EH (cell line): ENCODE results near the gene RANBP3.
"Not testable (repeated sequence)": the region's sequence is repeated elsewhere in the genome, so short reads cannot be mapped to it uniquely, and the experiment has no call there.

Experiments used
- DNase-seq: peaks from one replicate; pipeline ENCODE4 v3.0.0-alpha.2; 2015; ENCODE audit warnings: low read depth

The RANBP3 gene

DNA sequence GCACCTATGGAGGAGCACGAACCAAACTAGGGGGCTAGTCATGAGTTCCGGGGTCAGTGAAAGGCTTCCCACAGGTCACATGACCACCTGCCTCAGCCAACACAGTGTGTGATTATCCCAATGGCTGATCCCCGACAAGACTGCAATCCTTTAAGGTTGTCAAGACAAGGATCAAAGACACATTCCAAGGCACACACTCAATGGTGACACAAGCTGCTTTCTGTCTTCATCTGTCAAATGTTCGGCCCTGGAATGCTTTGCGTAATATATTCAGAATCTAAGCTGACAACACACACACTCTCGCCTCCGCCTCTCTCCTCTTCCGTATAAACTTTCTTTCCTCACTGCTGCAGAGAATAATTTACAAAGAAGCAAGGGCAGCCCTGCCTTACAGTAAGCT is 11.7 kb downstream of the RANBP3 start:
- DNase-seq: no peak

DNA sequence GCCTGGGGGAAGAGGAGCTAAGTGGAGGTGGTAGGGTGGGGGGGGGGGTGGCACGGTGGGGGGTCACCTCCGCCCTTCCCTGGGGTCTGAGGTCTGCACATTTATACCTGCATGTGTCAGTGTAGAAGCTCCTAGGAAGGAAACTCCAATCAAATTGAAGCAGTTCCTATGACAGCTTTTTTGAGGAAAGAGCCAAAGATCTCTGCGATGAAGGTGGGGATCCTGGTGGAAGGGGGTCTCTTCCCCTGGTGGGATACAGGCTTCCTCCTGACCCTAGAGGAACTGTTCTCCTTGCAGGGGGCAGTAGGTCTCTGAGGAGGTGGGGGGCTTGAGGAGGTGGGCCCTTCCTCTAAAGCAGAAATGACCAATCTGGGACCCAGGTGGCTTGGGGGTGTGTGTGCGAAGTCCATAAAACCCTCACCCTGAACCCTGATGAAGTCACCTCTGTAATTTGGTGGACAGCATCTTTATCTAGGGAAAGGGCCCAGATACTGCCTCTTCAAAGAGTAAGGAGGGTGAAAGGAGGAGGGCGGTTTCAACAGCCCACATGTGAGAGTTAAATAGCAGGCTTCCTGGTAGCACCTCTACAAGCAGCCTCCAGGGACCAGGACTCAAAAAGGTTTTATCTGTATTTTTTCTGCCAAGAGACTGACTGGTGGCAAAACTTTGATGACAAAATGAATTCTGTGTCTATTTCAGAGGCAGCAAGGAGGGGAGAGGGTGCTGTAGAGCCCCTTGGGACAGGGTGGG is 12.9 kb downstream of the RANBP3 start:
- no peak for DNase-seq

DNA sequence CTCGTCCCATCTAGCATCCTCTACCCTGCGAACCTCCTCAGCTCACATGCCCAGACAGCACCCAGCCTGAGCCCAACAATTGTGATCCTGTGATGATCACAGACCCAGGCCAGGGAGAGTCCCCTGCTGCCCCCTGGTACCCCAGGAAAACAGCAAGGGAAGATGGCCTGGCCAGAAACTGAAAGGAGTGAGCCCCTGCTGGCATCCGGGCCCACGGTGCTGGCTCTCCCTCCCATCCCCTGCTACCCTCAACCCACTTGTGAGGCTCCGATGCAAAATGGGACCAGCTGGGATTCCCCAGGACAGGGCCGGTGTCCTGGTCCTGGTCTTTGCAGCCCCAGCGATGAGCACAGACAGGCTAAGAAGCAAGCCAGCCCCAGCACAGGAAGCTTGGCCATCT is 14.1 kb downstream of the RANBP3 start:
- DNase-seq: no peak

DNA sequence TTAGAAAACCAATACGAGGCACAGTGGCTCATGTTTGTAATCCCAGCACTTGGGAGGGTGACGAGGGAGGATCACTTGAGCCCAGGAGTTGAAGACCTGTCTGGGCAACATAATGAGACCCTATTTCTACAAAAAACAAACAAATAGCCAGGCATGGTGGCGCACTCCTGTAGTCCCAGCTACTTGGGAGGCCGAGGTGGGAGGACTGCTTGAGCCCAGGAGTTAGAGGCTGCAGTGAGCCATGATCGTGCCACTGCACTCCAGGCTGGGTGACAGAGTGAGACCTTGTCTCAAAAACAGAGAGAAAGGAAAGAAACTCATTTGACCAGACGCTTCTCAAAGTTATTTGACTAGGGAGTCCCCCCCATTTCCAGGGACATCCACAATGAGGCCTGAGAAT is 14.7 kb downstream of the RANBP3 start:
- not testable (repeated sequence) for DNase-seq

DNA sequence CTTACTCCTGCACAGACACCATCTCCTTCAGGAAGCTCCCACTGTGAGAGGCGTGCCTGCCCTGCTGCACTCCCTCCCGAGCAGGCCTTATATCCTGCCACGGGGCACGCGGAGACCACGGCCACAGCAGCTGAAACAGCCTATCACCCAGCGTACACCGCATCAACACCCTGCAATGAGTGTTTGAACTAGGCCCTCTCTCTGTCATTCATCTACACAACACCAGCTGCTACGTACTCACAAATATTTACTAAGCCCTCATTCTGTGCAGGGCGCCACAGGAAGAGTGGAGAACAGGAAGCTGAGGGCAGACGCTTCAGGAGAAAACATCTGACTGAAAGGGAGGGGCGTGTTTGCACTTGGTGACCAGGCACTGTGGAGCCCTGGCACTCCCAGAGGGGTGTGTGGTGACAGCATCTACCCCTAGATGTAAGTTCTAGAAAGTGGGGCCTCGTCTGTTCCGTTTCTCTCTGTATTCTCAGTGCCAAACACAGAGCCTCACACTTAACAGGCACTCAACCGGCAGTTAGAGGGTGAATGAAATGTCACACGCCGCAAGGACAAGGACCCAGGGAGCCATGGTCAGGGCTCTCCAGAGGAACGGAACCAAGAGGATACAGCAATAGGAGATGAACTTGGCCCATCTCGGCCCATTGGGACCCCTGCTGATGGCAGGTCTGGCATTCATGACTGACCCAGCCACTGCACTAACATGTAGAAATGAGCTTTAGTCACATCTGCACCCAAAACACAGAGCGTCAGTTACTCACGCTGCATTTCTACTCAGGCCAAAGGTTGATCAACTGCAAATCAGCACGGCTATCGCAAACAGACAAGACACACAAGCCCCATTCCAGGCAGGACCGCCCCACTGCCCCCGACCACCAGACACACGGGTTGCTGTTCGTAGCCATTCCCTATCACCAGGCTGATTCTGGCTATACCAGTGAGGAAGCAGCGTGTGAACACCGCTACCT is 15.7 kb downstream of the RANBP3 start:
- DNase-seq: peak; percentile 53

DNA sequence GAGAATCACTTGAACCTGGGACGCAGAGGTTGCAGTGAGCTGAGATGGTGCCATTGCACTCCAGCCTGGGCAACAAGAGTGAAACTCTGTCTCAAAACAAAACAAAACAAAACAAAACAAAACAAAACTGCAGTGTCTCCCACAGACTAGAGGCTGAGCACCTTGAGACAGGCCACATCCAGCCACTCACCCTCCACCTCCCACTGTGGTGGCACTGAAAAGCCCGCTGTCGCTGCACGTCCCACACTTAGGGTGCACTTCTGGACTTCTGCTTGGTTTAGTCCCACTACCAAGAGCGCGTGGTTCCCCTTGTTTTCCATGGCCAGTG is 16.3 kb downstream of the RANBP3 start:
- DNase-seq: not testable (repeated sequence)

DNA sequence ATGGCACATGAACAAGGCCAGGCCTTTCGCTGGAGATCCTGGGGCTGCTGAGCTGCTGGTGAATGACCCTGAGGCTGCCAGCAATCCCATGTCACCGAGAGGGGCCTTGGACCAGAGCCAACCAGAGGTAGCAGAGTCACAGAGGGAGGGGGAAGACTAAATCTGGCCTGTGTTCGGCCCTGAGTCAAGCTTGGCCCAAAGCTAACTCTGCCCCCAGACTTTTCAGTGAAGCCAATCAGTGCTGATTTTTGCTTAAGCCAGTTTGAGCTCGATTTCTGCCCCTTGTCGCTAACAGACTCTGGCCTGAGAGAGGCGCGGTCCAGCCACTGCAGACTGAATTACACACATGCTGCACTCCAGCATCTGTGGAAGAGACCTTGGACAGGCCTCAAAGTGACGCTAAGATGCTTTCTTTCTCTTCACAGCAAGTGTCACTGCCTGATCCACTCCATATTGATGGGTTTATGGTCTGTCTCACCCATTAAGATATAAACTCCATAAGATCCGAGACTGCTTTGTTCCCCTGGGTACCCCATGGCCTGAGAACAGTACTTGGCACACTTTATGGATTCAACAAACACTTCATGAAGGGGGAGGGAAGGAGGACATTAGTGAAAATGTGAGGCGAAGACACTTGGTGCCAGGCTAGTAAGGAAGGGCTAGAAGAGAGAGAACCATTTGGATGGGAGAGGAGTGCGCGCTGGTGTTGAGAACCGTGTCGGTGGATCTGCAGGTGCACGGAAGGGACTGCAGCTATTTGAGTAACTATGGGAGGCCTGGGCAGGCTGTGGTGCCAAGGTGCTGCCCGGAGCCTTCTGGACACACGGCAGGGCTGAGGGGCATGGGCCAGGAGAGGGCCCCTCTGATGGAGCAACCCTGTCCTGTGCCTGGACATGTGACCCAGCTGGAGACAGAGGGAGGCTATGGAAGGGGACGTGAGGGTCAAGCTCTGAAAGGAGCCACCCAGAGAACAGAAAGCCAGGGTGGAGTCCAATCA is 17.6 kb downstream of the RANBP3 start:
- DNase-seq: no peak

DNA sequence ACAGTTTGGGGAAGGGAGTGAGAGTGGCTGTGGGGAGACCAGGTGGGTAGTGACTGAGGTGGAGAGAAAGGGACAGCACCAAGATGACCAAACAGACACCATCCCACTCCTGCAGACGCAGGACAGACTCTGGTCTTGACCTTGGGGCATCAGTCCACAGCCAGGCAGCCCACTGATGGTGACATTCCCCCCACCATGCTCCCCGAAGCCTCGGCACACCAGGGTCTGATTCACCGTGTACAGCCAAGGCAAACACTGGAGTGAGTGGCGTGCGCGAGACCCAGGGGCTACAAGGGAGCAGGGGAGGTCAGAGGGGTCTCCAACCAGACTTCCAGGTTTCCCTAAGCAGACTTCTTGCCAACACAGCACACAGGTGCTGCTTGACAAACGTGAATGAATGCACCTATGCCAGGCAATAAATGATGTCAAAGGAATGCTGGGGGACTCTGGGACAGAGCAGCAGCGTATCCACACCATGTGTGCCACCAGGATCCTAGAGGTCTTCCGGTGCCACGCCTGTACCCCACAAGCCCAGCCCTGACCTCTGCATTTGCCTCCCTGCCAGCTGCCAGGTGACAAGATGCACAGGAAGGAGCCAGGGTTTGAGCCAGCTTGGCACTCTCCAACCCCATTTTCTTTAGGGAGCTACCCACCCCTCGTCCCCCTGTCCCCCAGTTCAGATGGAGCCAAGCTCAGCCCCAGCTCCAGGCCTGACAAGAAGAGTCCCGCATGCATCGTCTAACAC is 18.5 kb downstream of the RANBP3 start:
- no peak for DNase-seq

DNA sequence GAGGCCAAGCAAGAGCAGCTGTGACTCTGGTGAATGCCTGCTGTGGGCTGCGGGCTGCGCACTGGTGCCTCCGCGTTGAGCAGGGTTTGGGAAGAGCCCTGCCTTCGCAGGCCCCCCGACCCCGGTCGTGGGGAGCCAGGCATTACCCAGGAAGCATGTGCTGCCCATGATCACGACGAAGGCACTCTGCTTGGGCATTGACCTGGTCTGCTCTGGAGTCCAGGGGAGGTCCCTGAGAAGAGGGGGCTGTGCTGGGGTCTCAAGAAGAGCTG is 19.2 kb downstream of the RANBP3 start:
- no peak for DNase-seq

DNA sequence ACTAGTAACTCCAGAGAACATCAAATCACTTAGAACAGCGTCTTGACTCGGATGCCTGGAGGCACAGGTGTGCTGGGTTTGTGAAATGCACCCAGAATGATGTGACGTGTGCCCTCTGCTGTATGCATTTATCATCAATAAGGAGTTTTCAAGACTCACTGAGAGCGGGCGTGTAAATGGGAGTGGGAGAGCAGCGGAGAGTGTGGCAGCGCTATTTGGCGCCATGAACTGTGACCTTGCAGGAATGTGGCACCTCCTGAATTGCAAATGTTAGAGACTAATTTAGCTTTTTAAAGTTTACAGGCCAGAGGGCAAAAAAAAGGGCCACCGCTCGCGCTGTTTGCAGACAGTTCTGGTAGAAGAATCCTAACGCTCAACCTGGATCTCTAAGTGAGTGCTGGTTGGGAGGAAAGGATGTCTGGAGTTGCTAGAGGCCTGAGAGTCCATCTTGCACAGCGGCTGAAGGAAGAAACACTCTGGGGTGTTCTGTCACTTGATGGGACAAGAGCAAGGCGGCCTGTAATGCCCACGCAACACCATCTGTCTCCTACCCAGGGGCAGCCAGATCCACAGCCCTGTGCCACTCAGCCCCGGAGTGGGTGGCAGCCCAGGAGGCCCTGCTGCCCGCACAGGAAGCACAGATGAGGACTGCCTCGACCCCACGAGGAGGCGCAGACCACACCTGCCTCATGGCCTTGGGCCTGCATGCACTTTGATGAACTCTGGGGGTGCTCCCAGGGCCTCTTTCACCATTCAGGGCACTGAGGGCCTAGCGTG is 19.7 kb downstream of the RANBP3 start:
- no peak for DNase-seq

DNA sequence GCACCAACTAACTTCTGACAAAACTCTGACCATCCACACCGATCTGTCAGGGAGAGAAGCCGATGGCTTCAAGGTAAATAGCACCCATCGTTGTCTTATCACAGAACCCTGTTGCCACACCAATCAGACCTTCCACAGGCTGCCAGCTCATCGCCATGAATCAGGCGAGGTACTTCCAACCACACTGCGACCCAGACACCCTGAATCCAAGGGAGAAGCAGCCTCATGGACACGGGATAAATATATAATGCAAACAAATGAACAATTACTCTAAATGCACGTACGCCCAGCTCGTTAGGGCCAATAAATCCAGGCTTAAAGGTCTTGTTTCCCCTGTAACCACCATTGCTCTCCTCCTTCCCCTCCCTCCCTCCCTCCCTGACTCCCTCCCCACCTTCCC is 20.8 kb downstream of the RANBP3 start:
- peak; percentile 50 for DNase-seq

DNA sequence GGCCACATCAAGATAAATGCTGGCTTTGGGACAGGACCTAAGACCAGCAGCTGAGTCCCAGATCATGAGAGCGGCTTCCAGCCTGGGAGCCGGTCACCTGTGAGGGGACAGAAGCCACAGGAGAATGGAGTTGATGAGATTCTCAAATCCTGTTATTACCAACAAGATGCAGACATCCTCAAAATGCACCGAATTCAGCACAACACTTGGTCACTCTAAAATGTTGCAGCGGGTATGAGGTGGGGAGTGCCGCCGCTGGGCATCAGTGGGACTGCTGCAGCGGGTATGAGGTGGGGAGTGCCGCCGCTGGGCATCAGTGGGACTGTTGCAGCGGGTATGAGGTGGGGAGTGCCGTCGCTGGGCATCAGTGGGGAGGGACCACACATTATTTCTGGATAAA is 21.2 kb downstream of the RANBP3 start:
- no peak for DNase-seq

DNA sequence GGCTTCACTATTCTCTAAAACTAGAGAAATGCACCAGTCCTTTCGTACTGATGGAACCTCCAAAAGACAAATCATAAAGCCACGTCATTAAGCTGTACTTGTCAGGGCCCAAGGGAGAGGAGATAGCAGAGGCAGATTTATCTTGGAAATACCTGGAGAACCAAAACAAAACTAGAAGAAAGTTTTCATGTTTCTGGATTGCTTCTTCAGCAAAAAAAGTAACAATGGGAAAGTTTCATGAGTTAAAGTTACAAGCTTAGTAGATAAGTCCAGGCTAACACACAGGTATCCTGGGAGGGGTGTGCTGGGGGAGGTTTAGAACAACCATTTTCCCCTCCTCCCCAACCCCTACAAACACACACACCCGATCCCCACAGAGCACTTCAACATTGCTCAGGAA is 21.6 kb downstream of the RANBP3 start:
- DNase-seq: no peak

DNA sequence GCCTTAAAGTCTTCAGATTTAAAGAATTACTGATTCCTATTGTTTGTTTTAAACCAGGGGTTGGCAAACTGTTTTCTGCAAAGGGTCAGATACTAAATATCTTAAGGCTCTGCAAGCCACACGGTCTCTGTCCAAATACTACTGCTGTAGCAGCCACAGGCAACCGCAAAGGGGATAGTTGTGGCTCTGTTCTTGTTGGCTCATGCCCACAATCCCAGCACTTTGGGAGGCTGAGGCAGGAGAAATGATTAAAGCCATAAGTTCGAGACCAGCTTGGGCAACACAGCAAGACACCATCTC is 22.4 kb downstream of the RANBP3 start:
- DNase-seq: peak; percentile 62

DNA sequence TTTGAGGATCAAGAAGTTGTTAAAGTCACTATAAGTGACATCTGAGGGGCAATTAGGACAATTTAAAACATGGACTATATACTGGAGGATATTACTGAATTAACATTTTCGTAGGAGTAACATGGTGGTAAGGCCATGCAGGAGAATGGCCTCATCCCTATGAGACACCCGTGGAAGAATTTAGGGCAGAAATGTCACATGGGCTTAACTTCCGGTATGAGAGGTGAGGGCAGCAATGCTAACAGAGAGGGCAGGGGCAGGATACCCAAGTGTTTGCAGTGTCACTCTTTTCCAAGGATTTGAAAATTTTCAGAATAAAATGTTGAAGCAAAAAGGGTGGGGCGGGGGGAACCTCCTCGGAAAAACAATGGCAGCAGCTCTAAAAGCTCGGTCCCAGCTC is 23.6 kb downstream of the RANBP3 start:
- peak; percentile 62 for DNase-seq

DNA sequence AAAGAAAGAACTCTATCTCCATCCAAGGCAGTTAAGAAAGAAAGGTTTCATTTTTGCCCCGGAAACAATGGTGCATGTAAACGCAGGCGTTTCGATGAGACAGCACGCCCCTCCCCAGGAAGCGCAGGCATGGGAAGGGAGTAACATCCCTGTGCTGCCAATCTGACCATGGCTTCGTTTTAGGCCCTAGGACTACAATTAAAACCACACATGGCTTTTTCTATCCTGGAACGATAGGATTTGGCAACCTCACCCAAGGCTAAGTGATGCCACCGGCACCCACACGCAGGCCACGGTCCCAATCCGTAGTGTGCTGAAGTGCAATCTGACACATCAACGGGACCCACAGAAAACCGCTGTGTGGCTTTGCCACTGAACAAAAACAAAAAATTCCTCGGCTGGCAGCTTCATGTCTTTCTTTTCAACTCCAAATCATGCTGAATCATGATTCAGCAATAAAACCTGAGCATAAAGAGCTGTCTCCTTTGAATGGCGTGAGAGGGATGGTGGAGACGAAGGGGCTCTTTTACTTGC is 24.2 kb downstream of the RANBP3 start:
- DNase-seq: peak; percentile 60

DNA sequence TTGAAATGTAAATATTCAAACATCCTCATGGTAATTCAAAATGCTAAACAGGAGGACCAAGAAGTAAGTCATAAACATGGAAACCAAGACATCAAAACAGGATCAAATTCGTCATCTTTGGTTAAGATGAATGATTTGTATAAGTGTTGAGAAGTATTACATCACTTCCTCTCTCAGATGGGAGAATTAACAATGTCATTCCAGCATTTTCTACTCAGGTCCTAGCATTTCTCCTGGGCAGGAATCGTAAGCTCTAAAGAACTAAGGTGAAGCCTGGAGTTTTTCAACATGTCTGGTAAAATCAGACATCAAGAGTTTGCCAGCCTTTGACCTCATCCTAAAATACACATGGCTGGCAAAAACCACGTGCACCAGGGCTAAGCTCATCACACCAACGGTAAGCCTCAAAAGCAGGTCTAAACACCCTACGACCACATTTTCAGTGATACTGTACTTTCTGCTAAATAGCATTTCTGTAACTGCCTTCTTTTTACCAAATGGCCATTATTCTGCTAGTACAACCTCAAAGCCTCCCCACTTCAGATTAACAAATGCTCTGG is 24.8 kb downstream of the RANBP3 start:
- peak; percentile 44 for DNase-seq

DNA sequence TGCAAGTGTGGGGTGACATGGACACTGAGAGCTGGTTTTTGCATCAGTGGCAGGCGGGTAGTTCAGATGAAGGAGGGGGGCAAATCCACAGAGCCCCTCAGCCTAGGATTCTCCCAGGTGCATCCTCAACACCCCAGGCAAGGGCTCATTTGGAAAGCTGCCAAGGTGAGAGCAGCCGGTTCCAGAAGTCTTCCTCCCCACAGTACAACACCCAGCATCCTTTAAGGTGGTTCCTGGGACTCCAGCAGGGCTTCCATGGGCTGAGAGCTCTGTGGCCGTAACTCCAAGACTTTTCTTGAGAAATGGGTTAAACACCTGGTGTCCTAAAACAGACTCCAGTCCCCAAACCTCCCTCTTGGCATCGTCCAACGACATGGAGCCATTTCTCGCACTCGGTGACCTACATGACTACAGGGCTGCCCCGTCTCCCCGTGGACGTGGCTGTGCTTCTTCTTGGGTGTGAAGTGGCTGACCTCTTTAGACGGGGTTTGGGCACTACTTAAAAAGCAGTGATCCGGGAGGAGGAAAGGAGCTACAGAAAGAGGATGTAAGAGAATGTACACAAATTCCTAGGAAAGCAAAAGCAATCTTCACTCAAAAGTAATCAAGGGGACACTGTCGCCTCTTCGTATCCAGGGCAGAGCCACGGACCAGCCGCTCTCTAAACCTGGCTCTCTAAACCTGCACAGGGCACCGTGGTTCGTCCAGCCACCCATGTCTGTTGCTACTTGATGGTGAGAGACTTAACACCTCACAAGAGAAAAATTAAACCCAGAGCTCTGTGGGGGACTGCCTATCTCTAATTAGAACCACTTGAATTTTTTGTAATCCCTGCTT is 25.5 kb downstream of the RANBP3 start:
- no peak for DNase-seq

DNA sequence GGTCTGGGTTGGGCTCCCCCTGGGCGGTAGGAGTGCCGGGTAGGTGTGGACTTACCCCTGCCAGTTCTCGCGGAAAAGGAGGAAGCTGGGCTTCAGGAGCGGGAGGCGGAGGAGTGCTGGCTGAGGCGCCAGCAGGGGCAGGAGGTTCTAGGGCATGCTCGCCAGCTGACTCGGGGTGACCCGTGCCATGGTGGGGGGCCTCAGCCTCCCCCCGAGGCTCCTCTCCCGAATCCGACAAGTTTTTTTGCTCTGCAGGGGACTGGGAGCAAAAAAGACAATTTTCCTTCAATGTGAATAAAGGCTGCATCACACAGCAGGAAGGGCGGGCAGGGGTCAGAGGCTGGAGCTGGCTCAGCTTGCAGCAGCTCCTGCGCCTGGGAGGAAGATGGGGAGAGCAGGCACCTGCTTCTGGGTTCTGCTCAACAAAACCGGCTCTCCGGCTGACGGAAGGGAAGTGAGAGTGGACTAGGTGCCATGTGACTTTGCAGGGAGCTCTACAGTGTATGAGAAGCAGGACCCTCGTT is 26.5 kb downstream of the RANBP3 start:
- no peak for DNase-seq
